Glutamatergic neuron (in vitro differentiated cells): ENCODE results near the gene MOB3B. TPM values are rescaled to one million over a fixed set of nuclear protein-coding genes. Genes with fewer than 3 reads are reported as not detected.

ENCODE experiments used
- DNase-seq: peaks from one replicate; pipeline ENCODE4 v3.0.0; 2022
- H3K27ac Mint-ChIP-seq: one replicate; pipeline ENCODE4 v1.8.0; 2020; ENCODE audit warnings: mild to moderate bottlenecking, mixed read lengths, inconsistent platforms; ENCODE audit not compliant: unreplicated experiment
- H3K27me3 Mint-ChIP-seq: one replicate; pipeline ENCODE4 v1.8.0; 2020; ENCODE audit warnings: mild to moderate bottlenecking, moderate library complexity, mixed read lengths, inconsistent platforms; ENCODE audit not compliant: unreplicated experiment
- H3K36me3 Mint-ChIP-seq: one replicate; pipeline ENCODE4 v1.8.0; 2020; ENCODE audit warnings: mild to moderate bottlenecking, mixed read lengths, inconsistent platforms; ENCODE audit not compliant: unreplicated experiment
- H3K4me1 Mint-ChIP-seq: one replicate; pipeline ENCODE4 v1.8.0; 2020; ENCODE audit warnings: mild to moderate bottlenecking, low read depth, mixed read lengths, inconsistent platforms; ENCODE audit not compliant: unreplicated experiment
- H3K4me3 Mint-ChIP-seq: one replicate; pipeline ENCODE4 v1.8.0; 2020; ENCODE audit warnings: mild to moderate bottlenecking, mixed read lengths, inconsistent platforms; ENCODE audit not compliant: unreplicated experiment
- H3K9me3 Mint-ChIP-seq: one replicate; pipeline ENCODE4 v1.8.0; 2020; ENCODE audit warnings: mild to moderate bottlenecking, moderate library complexity, mixed read lengths, inconsistent platforms; ENCODE audit not compliant: unreplicated experiment
- total RNA-seq: library from RNA; stranded (reverse); fragmentation: NEBNext Ultra II Directional; extraction: Animal tissue kit (Norgen Biotek cat#: 25700); gene quantifications from one replicate; pipeline ENCODE4 v1.2.1, GENCODE V29; 2021; ENCODE audit not compliant: unreplicated experiment
- TF ChIP-seq, protein P1 (sequence below): fragments of 200-600 bp; sonication (generic); IDR thresholded peaks from one replicate; pipeline ENCODE4 v1.5.0; 2021; ENCODE audit not compliant: partially characterized antibody, unreplicated experiment

MOB3B gene
- total RNA-seq, 1 donor from 2014 or later, result 1.8 TPM

GRCh38 chr9:27572061-27572460, 42.4 kb upstream of the MOB3B start:
- Mint-ChIP-seq H3K4me3 (peak overlapping the region; percentile 92), H3K27me3 (peaks cover 14% of the 10 kb centered on the region), H3K9me3 (peaks cover 10% of the 10 kb centered on the region), H3K27ac (peak overlapping the region; percentile 97), H3K4me1 (peaks cover 14% of the 10 kb centered on the region), H3K36me3 (no peaks in the 10 kb centered on the region)
- TF ChIP-seq, protein P1, sequence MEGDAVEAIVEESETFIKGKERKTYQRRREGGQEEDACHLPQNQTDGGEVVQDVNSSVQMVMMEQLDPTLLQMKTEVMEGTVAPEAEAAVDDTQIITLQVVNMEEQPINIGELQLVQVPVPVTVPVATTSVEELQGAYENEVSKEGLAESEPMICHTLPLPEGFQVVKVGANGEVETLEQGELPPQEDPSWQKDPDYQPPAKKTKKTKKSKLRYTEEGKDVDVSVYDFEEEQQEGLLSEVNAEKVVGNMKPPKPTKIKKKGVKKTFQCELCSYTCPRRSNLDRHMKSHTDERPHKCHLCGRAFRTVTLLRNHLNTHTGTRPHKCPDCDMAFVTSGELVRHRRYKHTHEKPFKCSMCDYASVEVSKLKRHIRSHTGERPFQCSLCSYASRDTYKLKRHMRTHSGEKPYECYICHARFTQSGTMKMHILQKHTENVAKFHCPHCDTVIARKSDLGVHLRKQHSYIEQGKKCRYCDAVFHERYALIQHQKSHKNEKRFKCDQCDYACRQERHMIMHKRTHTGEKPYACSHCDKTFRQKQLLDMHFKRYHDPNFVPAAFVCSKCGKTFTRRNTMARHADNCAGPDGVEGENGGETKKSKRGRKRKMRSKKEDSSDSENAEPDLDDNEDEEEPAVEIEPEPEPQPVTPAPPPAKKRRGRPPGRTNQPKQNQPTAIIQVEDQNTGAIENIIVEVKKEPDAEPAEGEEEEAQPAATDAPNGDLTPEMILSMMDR, result no peak
- no peak for DNase-seq

DNA sequence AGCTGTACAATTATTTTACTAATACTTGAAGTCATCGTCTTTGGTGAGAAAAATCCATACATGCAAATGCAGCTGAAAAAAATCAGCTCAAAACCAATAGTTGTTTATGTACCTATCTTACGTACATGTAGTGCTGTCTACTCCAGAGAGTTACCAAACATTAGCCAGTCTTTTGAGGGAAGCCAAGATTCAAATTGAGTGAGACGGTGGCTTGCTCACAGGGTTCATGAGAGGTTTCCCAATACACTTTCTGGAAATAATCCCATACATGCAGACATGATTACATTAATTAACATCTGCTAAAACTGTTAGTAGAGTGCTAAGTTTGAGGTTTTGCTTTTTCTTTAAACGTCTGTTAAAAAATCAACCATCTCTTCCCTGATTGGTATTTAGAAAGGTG, 41.4 kb upstream of the MOB3B start:
- TF ChIP-seq, protein P1, result no peak
- Mint-ChIP-seq H3K27ac (no peak overlapping the region), H3K4me3 (peak overlapping the region; percentile 32), H3K4me1 (peaks cover 14% of the 10 kb centered on the region), H3K27me3 (peaks cover 14% of the 10 kb centered on the region), H3K36me3 (no peaks in the 10 kb centered on the region), H3K9me3 (peaks cover 10% of the 10 kb centered on the region)
- DNase-seq, result no peak

DNA sequence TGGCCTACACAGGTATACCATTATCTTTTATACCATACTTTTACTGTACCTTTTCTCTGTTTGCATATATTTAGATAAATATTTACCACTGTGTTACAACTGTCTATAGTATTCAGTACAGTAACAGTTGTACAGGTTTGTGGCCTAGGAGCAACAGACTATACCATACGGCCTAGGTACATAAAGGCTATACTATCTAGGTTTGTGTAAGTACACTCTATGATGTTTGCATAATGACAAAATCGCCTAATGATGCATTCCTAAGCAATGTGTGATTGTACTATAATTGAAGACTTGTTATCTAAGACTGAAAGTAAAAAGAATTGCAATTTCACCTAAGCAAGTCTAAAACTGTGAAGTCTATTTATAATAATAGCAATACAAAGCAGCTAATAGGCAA, 39.8 kb upstream of the MOB3B start:
- TF ChIP-seq, protein P1, result no peak
- Mint-ChIP-seq H3K4me3 (no peak overlapping the region), H3K27ac (no peak overlapping the region), H3K27me3 (peaks cover 11% of the 10 kb centered on the region), H3K36me3 (no peaks in the 10 kb centered on the region), H3K9me3 (peaks cover 7% of the 10 kb centered on the region), H3K4me1 (peaks cover 9% of the 10 kb centered on the region)
- DNase-seq, result no peak

GRCh38 chr9:27566118-27566517, 36.5 kb upstream of the MOB3B start:
- no peak for DNase-seq

DNA sequence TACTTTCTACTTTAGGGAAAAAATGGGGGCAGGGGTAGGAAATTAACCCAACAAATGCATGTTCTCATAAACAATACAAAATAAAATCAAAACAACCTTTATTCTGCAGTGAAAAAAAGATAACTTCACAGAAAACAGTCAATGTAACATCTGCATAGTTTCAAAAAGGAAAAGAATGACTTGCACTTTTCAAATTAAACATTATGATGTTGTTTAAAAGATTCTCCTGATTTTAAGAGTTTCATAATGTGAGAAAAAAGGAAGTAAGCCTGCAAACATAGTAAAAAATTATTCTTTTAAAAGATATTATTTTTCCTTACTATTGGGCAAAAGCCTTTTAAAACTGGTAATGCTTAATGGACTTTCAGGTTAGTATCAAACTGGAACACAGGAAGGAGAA, 36.1 kb upstream of the MOB3B start:
- no peak overlapping the region for H3K27ac Mint-ChIP-seq
- no peak overlapping the region for H3K4me3 Mint-ChIP-seq
- no peak for DNase-seq
- peaks cover 4% of the 10 kb centered on the region for H3K4me1 Mint-ChIP-seq
- H3K27me3 Mint-ChIP-seq, result no peaks in the 10 kb centered on the region
- no peaks in the 10 kb centered on the region for H3K36me3 Mint-ChIP-seq
- TF ChIP-seq, protein P1, result no peak
- H3K9me3 Mint-ChIP-seq, result no peaks in the 10 kb centered on the region

More at GRCh38 chr9:27566118-27566517, 36.5 kb upstream of the MOB3B start:
- Mint-ChIP-seq H3K4me1 (peaks cover 8% of the 10 kb centered on the region), H3K9me3 (no peaks in the 10 kb centered on the region), H3K4me3 (no peak overlapping the region), H3K27me3 (no peaks in the 10 kb centered on the region), H3K27ac (no peak overlapping the region), H3K36me3 (no peaks in the 10 kb centered on the region)
- TF ChIP-seq, protein P1, result no peak
